GM19468 (cell line): Measurements from ENCODE around the gene EMX1.

Experiments
- ATAC-seq: cut with Tn5 transposase; IDR thresholded peaks from one replicate; pipeline ENCODE4 v1.9.1; 2021; ENCODE audit warnings: mild to moderate bottlenecking, moderate library complexity, moderate number of reproducible peaks; ENCODE audit not compliant: unreplicated experiment; ENCODE audit errors: extremely low read depth

The EMX1 gene

GRCh38 chr2:72954376-72955227, 37.3 kb downstream of the EMX1 start:
- ATAC-seq = no peak

DNA sequence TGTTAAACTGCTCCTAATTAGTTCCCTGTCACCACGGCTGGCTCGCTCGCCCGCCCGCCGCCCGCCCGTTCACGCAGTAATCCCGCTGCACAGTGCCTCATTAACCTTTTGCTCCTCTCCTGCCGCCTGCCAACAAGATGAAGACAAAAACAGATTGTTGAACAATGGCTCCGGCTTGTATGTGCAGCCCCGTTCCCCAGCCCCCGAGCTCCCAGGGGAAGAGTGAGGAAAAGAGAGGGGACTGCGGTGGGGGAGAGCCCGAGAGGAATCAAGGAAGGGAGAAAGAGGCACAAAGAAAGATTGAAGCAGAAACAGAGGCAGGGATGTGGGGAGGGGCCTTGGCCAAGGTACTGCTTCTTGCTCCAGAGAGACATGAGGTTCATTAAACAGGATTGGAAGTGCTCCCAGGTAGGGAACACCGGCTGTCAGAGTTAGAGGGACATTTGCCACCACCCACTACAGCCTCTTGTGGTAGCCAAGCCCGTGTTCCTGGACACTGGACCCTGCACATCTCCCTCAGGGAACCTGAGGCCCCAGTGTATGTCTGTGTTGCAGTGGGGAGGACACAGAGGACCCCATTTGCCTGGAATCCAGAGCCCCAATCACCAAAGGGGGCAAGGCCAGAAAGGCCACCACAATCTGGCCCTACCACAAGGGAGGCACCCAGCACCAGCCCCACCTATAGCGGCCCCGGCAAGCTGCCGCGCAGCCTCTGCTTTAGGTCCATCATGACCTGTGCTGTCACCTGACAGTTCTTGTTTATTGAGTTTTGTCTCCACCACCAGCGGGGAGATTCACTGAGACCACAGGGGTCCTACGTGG, 38.1 kb downstream of the EMX1 start:
- no peak for ATAC-seq

DNA sequence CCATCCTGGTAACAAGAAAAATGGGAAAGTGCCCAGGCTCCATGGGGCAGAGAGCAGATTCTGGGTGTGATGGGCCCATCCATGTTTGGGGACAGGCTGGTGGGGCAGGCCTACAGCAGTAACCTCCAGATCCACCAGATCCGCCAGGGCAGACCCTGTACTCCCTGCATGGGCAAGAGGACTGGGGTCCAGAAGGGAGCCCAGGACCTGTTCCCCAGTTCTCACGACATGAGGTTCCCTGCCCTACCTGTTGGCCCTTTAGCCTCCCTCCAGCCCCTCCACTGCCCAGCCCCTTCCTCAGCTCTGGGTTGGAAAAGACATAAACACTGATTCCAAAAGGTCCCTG, 38.7 kb downstream of the EMX1 start:
- no peak for ATAC-seq

DNA sequence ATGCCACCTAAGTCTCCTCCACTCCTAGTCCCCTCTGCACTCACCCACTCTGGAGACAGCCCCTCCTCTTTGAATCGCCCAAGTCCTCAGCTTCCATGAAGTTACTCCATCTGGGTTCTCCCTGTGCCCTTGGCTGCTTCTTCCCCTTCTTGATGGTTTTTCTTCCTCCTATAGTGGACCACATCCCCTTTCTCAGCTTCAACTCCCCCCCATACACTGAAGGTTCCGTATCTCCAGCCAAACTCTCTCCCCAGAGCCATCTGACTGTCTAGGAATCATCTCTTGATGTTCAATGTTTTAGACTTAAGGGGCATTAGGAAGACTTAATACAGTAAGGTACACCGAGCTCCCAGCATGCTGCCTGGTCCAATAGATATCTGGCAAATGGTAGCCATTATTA, 39.6 kb downstream of the EMX1 start:
- ATAC-seq = no peak

GRCh38 chr2:72958542-72959385, 41.4 kb downstream of the EMX1 start:
- ATAC-seq = no peak

DNA sequence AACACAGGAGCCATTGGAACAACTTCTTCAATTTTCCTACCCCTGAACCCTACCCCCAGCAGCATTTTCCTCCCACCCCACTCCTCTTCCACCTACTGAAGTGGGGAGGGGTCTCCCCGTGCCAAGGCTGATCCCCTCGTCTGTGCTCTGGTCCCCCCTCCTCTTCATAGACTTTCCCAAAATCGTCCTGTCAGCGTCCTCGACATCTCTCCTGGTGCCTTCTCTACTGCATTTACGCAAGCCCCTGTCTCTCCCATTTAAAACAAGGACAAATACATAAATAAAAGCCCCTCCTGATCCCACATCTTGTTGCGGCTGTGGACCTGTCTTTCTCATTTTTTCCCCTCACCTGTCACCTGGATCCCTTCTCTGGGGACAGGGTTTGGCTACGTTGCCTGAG, 42.2 kb downstream of the EMX1 start:
- ATAC-seq = no peak

GRCh38 chr2:72959995-72960981, 43.0 kb downstream of the EMX1 start:
- ATAC-seq = no peak

DNA sequence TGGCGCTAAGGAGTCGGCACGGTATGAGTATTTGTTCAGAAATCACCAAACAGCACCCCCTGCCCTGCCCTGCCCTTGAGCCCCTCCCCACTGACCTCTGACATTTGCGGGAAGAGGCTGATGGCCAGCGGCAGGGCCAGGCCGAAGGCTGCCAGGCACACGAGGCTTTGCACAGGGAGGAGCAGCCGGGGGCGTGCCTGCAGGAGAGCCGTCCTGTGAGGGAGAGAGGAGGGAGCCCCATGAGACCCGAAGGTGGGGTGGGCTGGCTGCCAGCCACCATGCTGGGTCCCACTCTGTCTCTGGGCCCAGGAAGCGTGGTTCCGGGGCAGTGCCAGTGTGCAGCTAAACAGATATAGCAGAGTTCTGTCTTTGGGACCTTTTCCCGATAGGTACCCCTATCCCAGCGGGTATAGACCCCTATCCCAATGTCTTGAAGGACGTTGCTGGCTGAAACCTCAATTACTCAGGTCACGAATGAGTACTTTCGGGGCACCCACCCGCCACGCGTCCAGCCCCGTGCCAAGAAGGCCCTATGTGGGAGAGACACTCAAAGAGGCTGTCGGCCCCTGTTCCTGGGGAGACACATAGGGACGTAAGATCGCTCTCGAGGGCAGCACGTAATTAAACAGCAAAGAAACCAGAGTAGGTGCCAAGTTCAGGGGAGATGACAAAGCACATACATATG, 43.9 kb downstream of the EMX1 start:
- no peak for ATAC-seq

DNA sequence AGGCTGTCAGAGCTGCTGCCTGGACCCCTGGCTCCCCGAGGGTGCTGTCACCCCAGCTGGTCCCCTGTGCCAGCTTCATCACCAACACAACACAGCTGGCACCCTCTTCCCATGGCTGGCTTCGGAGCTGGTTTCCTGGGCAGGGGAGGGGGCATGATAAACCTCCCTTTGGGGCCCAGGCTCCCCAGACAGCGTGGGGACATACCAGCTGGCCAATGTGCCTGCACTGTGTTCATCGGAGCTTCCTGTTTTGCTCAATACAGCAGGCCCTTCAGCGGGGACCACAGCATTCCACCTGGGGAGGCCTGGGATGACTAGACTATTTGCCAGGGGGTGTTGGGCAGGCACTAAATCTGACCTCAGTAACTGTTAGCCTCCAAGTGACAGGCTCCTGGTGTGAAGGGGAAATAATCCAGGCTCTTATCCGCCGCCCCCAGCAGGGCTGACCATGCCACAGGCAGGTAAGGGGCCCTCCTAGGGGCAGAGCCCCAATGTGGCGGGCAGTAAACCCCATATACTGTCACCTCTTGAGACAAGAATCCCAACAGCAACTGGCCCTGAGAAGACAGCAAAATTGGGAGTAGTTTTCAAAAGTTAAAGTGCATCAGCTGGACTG, 44.6 kb downstream of the EMX1 start:
- ATAC-seq = no peak

- ATAC-seq = no peak
These were observed 45.6 kb downstream of the EMX1 start for GRCh38 chr2:72962911-72963310.

- ATAC-seq = no peak
These were observed 46.3 kb downstream of the EMX1 start for GRCh38 chr2:72963423-72964145.

- ATAC-seq = no peak
These were observed 46.8 kb downstream of the EMX1 start for GRCh38 chr2:72964146-72964525.

DNA sequence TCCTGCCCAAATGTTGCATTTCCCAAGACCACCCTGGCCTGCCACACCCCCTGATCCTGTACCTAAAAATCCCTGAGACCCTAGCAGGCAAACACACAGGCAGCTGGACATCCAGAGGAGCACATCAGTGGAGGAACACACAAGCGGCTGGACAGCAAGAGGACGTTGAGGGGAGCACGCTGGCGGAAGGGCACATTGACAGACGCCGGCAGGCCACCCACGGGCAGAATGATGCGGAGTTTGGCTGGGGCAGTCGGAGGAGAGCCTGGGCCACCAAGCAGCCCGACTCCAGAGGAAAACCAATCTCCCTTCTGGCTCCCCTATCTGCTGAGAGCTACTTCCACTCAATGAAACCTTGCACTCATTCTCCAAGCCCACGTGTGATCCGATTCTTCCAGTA, 47.7 kb downstream of the EMX1 start:
- ATAC-seq = no peak

- no peak for ATAC-seq
These were observed 48.6 kb downstream of the EMX1 start for GRCh38 chr2:72965770-72966450.

DNA sequence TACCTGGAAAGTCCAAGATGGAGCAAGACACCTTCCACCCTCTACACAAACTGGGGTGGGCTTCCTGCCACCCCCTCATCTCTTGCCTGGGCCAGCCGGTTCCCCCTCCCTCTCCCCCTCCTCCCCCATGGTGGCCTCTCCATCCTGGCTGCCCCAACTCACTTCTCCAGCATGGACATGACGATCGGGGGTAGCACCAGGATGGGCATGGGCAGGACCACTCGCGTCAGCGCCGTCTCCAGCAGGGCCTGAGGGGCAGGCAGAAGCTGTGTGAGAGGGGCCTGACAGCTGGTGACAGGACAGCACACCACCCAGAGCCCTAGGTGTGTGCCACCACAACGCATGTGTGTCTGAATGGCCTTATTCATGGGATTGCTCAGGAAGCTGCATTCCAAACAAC, 51.0 kb downstream of the EMX1 start:
- ATAC-seq = no peak

DNA sequence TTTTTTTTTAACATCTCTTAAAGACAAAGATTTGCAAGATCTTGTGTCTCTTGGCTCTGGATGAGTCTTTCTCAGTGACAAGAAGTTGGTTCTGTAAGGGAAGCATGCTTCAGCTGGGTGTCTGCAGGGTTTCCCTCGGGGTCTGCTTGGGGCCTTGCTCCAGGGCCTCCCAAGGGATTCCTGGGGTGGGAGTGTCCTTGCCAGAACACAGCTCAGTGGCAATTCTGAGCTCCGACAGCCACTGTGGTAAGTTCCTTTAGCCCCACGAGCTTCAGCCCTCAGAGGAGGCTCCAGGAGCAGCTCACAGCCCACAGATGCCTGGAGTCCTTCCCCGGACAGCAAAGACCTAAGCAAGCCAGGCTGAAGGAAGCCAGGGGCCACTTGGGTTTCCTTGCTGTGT, 52.4 kb downstream of the EMX1 start:
- no peak for ATAC-seq

DNA sequence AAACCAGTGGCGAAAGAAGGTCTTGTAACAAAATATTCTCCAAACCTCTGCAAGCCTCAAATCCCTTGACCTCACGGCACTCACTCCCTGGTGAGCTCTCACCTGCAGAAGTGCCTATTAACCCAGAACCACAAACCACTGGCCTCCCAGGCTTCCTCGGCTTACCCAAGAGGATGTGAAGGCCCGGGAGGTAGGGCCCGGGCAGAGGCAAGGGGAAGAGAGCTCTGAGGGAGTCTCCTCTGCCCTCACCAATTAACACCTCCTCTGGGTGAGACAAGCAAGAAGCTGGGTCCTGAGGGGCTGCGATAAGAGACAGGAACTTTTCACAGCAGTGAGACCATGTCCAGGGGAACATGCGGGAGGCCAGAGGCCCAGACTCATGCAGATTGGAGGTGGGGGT, 53.7 kb downstream of the EMX1 start:
- ATAC-seq = no peak
